Muscle of arm (tissue), 12 donors: ENCODE measurements around the gene NFKBIA. TPM values are rescaled to one million over a fixed set of nuclear protein-coding genes. Genes with fewer than 3 reads are reported as not detected.
"Not testable (repeated sequence)": the region's sequence is repeated elsewhere in the genome, so short reads cannot be mapped to it uniquely, and the experiment has no call there.

Source experiments
- DNase-seq: peaks from one replicate; pipeline ENCODE4 v3.0.0-alpha.2; 2013
- polyA plus RNA-seq, 12 donors: library from polyadenylated mRNA; unstranded; fragments of 120-200 nt; gene quantifications; one replicate each; pipeline ENCODE4 v1.2.1, GENCODE V29; 2013; ENCODE audit not compliant: insufficient read length in 12 of 12

Gene NFKBIA
- polyA plus RNA-seq, 12 donors = 29.3 to 95.4 (median 48.3) TPM; not detected in 1

GRCh38 chr14:35412272-35413056, 7.9 kb upstream of the NFKBIA start:
- DNase-seq = no peak

- no peak for DNase-seq
Measured at GRCh38 chr14:35410858-35411257, 6.3 kb upstream of the NFKBIA start.

GRCh38 chr14:35409595-35409994, 5.0 kb upstream of the NFKBIA start:
- DNase-seq = no peak

GRCh38 chr14:35408026-35408425, 3.5 kb upstream of the NFKBIA start:
- no peak for DNase-seq

- DNase-seq = no peak
Measured at GRCh38 chr14:35407306-35407630, 2.7 kb upstream of the NFKBIA start.

GRCh38 chr14:35406506-35407305, 2.2 kb upstream of the NFKBIA start:
- DNase-seq = no peak

GRCh38 chr14:35406090-35406489, 1.5 kb upstream of the NFKBIA start:
- no peak for DNase-seq

GRCh38 chr14:35405304-35405996, 901 bp upstream of the NFKBIA start:
- no peak for DNase-seq

GRCh38 chr14:35403603-35404448, 723 bp downstream of the NFKBIA start:
- DNase-seq = peak; percentile 94

- no peak for DNase-seq
Measured at GRCh38 chr14:35403114-35403602, 1.4 kb downstream of the NFKBIA start.

- DNase-seq = no peak
Measured at GRCh38 chr14:35402323-35403113, 2.0 kb downstream of the NFKBIA start.

GRCh38 chr14:35401422-35402265, 2.9 kb downstream of the NFKBIA start:
- DNase-seq = peak; percentile 74

GRCh38 chr14:35400648-35401421, 3.7 kb downstream of the NFKBIA start:
- DNase-seq = no peak

GRCh38 chr14:35399083-35399937, 5.2 kb downstream of the NFKBIA start:
- DNase-seq = no peak

GRCh38 chr14:35398071-35398584, 6.4 kb downstream of the NFKBIA start:
- no peak for DNase-seq

GRCh38 chr14:35396610-35397009, 7.9 kb downstream of the NFKBIA start:
- not testable (repeated sequence) for DNase-seq

- DNase-seq = no peak
Measured at GRCh38 chr14:35395283-35395682, 9.3 kb downstream of the NFKBIA start.
